Measurements from ENCODE around the gene FGF12.
A peak's percentile ranks its signal among the peaks of the same experiment; 100 is the strongest.

The FGF12 gene

DNA sequence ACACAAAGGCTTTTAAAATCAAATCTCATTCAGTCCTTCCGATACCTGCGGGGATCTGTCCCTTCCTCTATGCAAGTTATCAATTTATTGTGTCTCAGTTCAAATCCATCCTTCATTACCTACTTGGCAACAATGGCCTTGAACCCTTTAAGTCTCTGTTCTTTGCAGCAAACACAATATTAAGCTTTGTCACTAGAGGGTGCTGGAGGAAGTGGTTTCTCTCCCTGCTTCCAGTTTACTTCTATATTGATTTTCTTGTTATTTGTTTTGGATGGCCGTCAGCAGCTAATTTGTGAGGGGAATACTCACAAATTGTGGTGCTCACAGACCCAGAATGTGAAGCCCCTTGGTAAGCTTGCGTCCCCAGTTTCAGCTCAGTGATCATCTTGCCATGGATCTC, 278.3 kb downstream of the FGF12 start:
- peak; percentile 4 for DNase-seq
- in situ Hi-C loops (cut with HindIII; ENCODE audit: low pct_ligation_motif_present, low pct_unique_long_range_greater_than_20kb, low sequenced_read_pairs), result no loop called here

GRCh38 chr3:192445770-192446644, 281.3 kb downstream of the FGF12 start:
- in situ Hi-C loops (cut with HindIII; ENCODE audit: low pct_ligation_motif_present, low pct_unique_long_range_greater_than_20kb, low sequenced_read_pairs), result no loop called here
- DNase-seq, result no peak

DNA sequence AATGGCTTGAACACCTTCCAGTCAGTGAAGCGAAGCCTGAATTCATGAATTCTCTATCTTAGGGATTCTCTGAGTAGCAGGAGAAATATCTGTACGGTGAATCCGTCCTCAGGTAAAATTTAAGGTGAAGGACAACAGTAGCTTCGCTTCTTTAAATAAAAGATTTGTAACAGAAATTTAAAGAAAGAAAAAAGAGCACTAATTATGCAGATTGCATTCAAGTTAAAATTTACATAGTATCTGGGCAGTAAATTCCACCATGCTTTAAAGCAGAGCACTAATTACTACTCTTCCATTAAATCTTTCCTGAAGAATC, 282.6 kb downstream of the FGF12 start:
- in situ Hi-C loops (cut with HindIII; ENCODE audit: low pct_ligation_motif_present, low pct_unique_long_range_greater_than_20kb, low sequenced_read_pairs), result no loop called here
- DNase-seq, result no peak

DNA sequence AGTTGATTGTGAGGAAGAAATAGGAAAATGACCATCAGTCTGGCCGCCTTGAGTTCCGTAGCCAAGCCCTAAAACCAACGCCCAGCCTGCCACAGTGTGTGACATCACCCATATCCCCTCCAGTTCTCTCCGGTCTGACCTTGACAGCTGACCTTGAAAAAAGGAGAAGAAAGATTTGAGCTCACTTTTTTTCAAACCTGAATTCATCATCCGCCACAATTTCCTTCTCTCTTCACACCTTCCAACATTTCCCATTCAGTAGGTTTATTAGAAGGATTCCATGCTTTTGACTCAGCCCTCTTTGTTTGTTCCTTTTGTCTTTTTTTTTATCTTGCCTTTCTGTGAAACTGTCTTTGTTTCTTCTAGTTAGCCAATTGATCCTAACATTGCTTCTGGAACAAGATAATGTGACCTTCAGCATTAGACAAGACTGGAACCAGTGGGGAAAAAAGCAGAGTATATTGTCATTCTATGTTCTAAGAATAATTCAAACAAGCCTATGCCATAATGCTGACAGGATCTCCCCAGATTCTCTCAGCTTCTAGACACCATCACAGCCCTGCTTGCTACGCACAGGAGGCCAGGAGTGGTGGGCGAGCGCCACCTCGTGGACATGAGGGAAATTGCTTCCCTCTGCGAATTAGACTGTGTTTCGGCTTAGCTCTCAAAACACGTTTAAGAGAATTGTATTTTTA, 283.1 kb downstream of the FGF12 start:
- peak; percentile 54 for DNase-seq
- in situ Hi-C loops (cut with HindIII; ENCODE audit: low pct_ligation_motif_present, low pct_unique_long_range_greater_than_20kb, low sequenced_read_pairs), result no loop called here

- no peak for DNase-seq
- in situ Hi-C loops (cut with HindIII; ENCODE audit: low pct_ligation_motif_present, low pct_unique_long_range_greater_than_20kb, low sequenced_read_pairs), result no loop called here
Observed at GRCh38 chr3:192435241-192435640, 292.1 kb downstream of the FGF12 start.

DNA sequence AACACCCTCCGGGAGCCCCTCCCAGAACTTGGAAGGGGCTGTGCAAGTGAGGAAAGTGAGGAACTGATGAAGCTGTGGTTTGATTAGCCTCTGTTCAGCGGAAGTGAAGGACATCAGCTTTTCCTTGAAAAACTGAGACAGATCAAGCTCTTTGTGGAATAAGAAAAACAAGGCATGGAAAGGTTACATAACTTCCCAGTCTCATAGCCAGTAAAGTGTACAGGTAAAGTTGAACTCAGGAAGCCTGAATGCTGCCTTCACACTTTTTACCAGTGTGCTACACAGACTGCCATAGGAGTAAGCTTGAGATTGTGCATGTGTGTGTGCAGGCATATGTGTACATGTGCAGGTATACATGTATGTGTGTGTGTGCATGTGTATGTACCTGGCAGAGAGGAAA, 293.2 kb downstream of the FGF12 start:
- no peak for DNase-seq
- in situ Hi-C loops (cut with HindIII; ENCODE audit: low pct_ligation_motif_present, low pct_unique_long_range_greater_than_20kb, low sequenced_read_pairs), result no loop called here

GRCh38 chr3:192433704-192434103, 293.6 kb downstream of the FGF12 start:
- DNase-seq, result peak; percentile 79
- in situ Hi-C loops (cut with HindIII; ENCODE audit: low pct_ligation_motif_present, low pct_unique_long_range_greater_than_20kb, low sequenced_read_pairs), result no loop called here

- in situ Hi-C loops (cut with HindIII; ENCODE audit: low pct_ligation_motif_present, low pct_unique_long_range_greater_than_20kb, low sequenced_read_pairs), result no loop called here
- DNase-seq, result peak; percentile 41
Observed at GRCh38 chr3:192422997-192423342, 304.4 kb downstream of the FGF12 start.

DNA sequence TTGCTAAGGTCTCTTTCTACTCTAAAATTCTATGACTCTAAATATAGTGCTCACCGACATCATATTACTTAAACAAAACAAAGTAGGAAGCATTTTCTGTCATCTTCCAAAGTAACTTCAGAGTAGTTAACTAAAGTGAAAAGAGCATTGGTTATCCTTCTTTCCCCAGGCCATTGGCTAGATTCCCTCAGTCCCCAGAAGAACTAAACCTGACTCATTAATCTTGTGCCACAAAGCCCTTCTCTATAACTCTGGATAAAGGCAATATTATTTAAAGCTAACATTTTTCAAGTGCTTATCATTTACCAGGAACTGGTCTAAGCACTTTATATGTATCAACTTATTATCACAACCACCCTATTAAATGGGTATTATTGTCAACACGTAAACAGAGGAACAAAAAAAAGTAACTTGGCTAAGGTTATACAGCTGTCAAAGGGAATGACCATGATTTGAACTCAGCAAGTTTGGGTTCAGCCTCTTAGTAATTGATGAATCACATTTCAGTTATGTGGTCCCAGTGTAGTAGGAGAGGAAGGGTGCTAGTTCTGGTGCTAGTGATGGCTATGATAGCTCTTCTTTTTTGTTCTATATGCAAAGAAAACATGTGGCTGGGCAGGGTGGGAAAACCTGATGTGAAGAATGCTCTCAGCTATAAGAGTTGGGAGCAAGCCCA, 304.9 kb downstream of the FGF12 start:
- in situ Hi-C loops (cut with HindIII; ENCODE audit: low pct_ligation_motif_present, low pct_unique_long_range_greater_than_20kb, low sequenced_read_pairs), result no loop called here
- DNase-seq, result peak; percentile 39

DNA sequence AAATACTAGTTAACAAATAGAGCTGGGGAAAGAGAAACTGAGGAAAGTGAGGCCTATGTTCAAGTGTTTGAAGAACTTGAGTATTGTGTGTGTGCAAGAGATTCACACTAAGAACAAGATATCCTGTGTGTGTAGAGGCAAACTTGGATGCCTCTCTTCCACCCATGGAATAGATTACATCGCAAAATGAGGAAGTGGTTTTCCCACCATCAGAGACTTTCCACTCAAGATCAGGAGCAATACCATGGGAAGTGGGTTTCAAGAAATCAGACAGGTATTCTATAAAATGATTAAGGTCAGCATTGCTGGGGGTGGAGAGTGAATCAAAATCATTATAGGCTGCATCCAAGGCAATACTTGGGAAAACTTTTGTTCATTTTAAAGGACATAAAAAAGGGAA, 308.0 kb downstream of the FGF12 start:
- in situ Hi-C loops (cut with HindIII; ENCODE audit: low pct_ligation_motif_present, low pct_unique_long_range_greater_than_20kb, low sequenced_read_pairs), result no loop called here
- DNase-seq, result no peak

DNA sequence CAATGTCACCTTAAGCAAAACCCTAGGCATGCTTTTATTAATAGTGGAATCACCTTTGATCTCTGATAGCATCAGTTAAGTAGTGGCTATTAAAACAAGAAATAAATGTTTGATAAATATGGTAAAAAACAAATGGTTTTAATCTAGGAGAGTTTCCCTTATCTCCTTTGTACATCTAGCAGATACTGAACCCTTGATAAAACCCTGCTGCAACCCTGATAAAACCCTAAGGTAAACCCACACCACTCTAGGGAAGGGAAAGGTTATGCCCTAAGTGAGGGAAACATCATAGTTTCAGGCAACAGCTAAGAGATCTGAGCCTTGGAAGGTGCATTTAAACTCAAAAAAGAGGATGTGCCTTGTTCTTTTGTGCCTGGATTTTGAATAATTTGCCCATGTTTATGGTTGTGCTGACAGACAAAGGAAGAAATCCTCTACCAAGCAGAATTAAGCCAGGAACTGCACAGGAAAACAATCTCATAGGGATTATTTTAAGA, 309.7 kb downstream of the FGF12 start:
- DNase-seq, result no peak
- in situ Hi-C loops (cut with HindIII; ENCODE audit: low pct_ligation_motif_present, low pct_unique_long_range_greater_than_20kb, low sequenced_read_pairs), result no loop called here

- in situ Hi-C loops (cut with HindIII; ENCODE audit: low pct_ligation_motif_present, low pct_unique_long_range_greater_than_20kb, low sequenced_read_pairs), result no loop called here
- no peak for DNase-seq
Observed at GRCh38 chr3:192417017-192417416, 310.3 kb downstream of the FGF12 start.

DNA sequence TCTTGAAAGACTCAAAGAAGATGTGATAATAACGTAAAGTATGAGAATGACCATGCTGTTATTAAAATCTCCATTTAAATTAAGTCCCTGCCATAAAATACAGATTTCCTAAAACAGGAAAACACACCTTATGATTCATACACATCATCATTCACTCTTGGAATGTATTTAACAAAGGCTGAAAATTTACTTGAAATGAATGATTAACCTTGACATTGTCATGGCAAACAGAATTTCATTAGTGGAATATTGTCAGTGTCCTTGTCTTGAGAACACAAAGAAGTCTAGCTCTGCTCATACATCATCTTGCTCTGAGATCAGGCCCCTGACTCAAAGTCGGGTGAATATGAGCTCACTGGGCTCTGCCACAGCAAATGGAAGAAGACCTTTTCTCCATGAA, 313.9 kb downstream of the FGF12 start:
- no peak for DNase-seq
- in situ Hi-C loops (cut with HindIII; ENCODE audit: low pct_ligation_motif_present, low pct_unique_long_range_greater_than_20kb, low sequenced_read_pairs), result no loop called here

- in situ Hi-C loops (cut with HindIII; ENCODE audit: low pct_ligation_motif_present, low pct_unique_long_range_greater_than_20kb, low sequenced_read_pairs), result no loop called here
- no peak for DNase-seq
Observed at GRCh38 chr3:192410684-192410960, 316.7 kb downstream of the FGF12 start.

- in situ Hi-C loops (cut with HindIII; ENCODE audit: low pct_ligation_motif_present, low pct_unique_long_range_greater_than_20kb, low sequenced_read_pairs), result no loop called here
- DNase-seq, result peak; percentile 72
Observed at GRCh38 chr3:192409838-192410683, 317.3 kb downstream of the FGF12 start.

GRCh38 chr3:192409201-192409837, 318.0 kb downstream of the FGF12 start:
- in situ Hi-C loops (cut with HindIII; ENCODE audit: low pct_ligation_motif_present, low pct_unique_long_range_greater_than_20kb, low sequenced_read_pairs), result no loop called here
- DNase-seq, result peak; percentile 58

- DNase-seq, result peak; percentile 22
- in situ Hi-C loops (cut with HindIII; ENCODE audit: low pct_ligation_motif_present, low pct_unique_long_range_greater_than_20kb, low sequenced_read_pairs), result no loop called here
Observed at GRCh38 chr3:192408647-192409200, 318.6 kb downstream of the FGF12 start.

GRCh38 chr3:192408007-192408646, 319.2 kb downstream of the FGF12 start:
- DNase-seq, result no peak
- in situ Hi-C loops (cut with HindIII; ENCODE audit: low pct_ligation_motif_present, low pct_unique_long_range_greater_than_20kb, low sequenced_read_pairs), result no loop called here
